ENCODE measurements around the gene BCAS4.
"Not testable (repeated sequence)": the region's sequence is repeated elsewhere in the genome, so short reads cannot be mapped to it uniquely, and the experiment has no call there.

BCAS4 gene

DNA sequence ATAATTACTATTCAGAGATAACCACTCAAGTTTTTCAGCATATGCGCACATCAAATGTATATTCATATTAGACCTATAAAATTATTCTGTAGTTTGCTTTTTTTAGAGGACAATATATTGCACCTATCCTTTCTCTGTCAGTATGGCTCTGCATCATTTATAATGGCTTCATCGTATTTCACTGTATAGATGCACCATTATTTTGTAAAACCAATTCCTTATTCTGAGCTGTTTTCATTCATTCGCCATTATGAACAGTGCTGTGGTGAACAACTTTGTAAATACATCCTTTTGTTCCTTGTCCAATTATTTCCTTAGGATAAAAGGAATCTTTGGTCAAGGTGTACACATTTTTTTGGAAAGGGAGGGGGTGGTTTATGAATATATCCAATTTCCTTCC lies 29.2 kb upstream of the BCAS4 start:
- H3K4me3 ChIP-seq (ENCODE audit: low read length): no peak overlapping the region
- no peak for TF ChIP-seq ZNF274 (IDR thresholded peaks at IDR 0.05; ENCODE audit: low read depth, low read length)

- not testable (repeated sequence) for H3K4me3 ChIP-seq (ENCODE audit: low read length)
Observed at GRCh38 chr20:50766955-50767809, 27.7 kb upstream of the BCAS4 start.

GRCh38 chr20:50768991-50769390 lies 25.9 kb upstream of the BCAS4 start:
- H3K4me3 ChIP-seq (ENCODE audit: low read length): not testable (repeated sequence)

DNA sequence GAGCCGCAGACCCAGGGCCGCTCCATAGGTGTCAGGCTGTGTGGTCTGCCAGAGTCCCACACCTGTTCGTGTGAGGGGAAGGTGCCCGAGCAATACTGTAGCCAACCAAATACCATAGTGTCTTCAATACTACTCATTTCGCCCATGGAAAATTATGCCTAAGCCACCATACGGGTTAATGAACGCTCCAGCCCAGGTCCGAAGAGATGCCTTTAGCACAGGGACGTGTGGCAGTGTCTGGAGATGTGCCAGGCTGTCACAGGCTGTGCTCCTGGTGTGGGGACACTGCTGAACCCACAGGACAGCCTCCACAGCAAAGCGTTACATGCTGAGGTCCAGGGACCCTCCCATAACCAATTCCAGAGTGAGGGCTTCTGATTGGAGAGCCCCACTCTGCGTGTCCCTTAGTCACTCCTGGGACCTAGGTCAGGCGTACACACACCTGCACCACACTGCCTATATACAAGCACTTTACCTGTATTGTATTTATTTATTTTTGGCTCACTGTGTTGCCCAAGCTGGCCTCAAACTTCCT lies 25.2 kb upstream of the BCAS4 start:
- H3K4me3 ChIP-seq (ENCODE audit: low read length): not testable (repeated sequence)

DNA sequence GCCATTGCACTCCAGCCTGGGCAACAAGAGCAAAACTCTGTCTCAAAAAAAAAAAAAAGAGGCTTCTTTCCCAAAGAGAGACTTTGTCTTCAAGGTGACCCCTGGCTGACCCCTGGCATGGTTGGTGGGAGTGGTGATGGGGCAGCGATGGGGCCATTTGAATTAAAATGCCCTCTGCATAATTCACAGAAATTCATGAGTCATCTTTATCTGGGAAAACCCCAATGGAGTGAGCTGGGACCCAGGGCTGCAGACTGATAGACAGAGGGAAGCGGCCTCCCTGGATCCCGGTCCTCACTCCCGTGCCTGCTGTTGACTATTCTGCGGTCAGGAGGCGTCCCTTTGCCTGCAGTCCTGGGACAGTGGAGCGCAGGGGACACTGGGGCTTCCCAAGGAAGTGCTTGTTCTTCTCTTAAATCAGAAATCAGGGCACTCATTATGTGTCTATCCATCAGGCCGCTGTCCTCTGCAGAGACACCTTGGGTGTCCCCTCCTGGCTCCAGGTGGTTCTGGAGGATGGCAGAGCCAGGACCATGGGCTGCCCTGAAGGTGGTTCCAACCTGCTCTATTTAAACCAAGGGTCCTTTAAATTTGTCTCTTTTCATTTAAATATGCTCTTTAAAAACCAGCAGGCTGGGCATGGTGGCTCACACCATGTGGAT lies 23.3 kb upstream of the BCAS4 start:
- not testable (repeated sequence) for H3K4me3 ChIP-seq (ENCODE audit: low read length)

- TF ChIP-seq ZNF274 (IDR thresholded peaks at IDR 0.05; ENCODE audit: low read depth, low read length): no peak
- H3K4me3 ChIP-seq (ENCODE audit: low read length): no peak overlapping the region
Observed at GRCh38 chr20:50772420-50773185, 22.3 kb upstream of the BCAS4 start.

- no peak for TF ChIP-seq ZNF274 (IDR thresholded peaks at IDR 0.05; ENCODE audit: low read depth, low read length)
- no peak overlapping the region for H3K4me3 ChIP-seq (ENCODE audit: low read length)
Observed at GRCh38 chr20:50774515-50774914, 20.3 kb upstream of the BCAS4 start.

DNA sequence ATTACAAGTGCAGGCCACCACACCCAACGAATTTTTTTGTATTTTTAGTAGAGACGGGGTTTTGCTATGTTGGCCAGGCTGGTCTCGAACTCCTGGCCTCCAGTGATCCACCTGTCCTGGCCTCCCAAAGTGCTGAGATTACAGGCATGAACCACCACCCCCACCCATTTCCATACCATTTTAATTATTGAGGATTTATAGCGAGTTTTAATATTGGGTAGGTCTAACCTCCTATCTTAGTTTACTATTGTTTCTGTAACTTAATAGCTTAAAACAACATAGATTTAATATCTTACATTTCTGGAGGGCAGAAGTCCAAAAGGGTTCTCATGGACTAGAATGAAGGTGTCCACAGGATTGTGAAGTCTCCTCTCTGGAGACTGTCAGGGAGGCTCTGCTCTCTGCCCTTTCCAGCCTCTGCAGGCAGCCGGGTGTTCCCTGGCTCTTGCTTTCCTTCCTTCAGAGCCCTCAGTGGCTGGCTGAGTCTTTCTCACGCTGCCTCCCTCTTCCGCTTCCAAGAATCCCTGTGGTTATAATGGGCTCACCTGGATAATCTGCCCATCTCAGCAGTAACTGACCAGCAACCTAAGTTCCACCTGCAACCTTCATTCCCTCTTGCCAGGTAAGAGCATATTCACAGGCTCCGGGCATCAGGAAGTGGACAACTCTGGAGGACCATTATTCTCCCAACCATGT lies 18.6 kb upstream of the BCAS4 start:
- no peak overlapping the region for H3K4me3 ChIP-seq (ENCODE audit: low read length)
- TF ChIP-seq ZNF274 (IDR thresholded peaks at IDR 0.05; ENCODE audit: low read depth, low read length): no peak

DNA sequence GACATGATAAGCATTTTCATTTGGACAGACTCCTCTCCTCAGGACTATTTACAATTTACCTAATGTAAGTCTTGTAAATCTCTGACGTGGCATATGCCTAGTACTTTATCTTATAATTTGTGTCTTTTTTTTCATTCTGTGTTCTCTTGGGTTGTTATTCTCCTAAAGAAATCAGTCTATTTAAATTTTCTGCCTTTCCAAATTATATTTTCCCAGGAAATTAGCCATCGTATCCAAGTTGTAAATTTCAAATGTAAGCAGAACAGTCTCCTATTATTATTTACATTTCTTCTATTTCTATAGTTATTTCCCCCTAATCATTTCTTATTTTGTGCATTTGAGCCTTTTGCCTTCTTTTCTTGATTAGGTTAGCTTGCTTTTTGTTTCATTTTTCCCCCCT lies 17.5 kb upstream of the BCAS4 start:
- no peak for TF ChIP-seq ZNF274 (IDR thresholded peaks at IDR 0.05; ENCODE audit: low read depth, low read length)
- no peak overlapping the region for H3K4me3 ChIP-seq (ENCODE audit: low read length)

- not testable (repeated sequence) for H3K4me3 ChIP-seq (ENCODE audit: low read length)
Observed at GRCh38 chr20:50778994-50779393, 15.9 kb upstream of the BCAS4 start.

DNA sequence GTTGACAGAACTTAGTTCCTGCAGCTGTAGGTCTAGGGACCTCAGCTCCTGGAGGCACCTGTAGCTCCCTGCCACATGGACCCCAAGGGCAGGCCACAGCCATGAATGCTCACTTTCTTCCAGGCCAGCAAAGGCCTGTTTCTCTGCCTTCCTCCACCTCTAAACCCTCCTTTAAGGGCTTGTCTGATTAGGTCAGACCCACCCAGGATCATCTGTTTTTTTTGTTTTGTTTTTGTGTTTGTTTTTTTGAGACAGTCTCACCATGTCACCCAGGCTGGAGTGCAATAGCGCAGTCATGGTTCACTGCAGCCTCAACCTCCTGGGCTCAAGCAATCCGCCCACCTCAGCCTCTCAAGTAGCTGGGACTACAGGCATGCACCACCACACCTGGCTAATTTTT lies 11.5 kb upstream of the BCAS4 start:
- no peak for TF ChIP-seq ZNF274 (IDR thresholded peaks at IDR 0.05; ENCODE audit: low read depth, low read length)
- H3K4me3 ChIP-seq (ENCODE audit: low read length): no peak overlapping the region

GRCh38 chr20:50783903-50784302 lies 11.0 kb upstream of the BCAS4 start:
- no peak overlapping the region for H3K4me3 ChIP-seq (ENCODE audit: low read length)
- no peak for TF ChIP-seq ZNF274 (IDR thresholded peaks at IDR 0.05; ENCODE audit: low read depth, low read length)

DNA sequence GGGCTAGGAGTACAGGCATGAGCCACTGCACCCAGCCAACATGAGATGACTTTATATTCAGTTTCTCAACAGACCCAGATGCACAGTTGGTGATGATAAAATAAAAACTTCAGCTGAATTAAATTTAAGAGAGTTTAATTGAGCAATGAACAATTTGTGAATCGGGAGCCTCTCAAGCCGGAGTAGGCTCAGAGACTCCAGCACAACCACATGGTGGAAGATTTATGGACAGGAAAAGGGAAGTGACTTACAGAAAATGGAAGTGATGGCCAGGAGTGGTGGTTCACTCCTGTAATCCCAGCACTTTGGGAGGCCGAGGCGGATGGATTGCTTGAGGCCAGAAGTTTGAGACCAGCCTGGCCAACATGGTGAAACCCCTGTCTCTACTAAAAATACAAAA lies 10.4 kb upstream of the BCAS4 start:
- no peak overlapping the region for H3K4me3 ChIP-seq (ENCODE audit: low read length)
- TF ChIP-seq ZNF274 (IDR thresholded peaks at IDR 0.05; ENCODE audit: low read depth, low read length): no peak

GRCh38 chr20:50786703-50787102 lies 8.2 kb upstream of the BCAS4 start:
- H3K4me3 ChIP-seq (ENCODE audit: low read length): no peak overlapping the region
- no peak for TF ChIP-seq ZNF274 (IDR thresholded peaks at IDR 0.05; ENCODE audit: low read depth, low read length)
